Measurements from ENCODE around the gene LYRM4. TPM values are rescaled to one million over a fixed set of nuclear protein-coding genes. Genes with fewer than 3 reads are reported as not detected.

Gene LYRM4
- total RNA-seq, 1 donor from 2014 or later: 22.4 TPM

DNA sequence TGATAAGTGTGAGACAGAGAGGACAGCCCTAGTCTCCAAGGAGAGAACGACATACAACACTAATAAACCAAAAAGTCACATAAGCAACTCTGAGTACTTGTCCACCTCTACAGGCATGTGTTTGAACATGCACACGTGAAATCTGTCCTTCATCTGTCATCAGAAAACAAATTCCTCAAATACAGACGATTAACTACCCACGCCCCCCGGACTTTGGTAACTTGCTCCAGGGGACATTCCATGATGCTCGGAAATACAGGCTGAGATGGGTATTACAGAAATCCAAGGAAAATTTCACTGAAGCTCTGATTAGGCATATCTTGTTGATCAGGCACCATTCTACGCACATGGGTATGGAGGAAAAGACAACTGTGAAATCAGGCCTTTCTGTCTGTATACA is 57.8 kb downstream of the LYRM4 start:
- DNase-seq (no peak), ATAC-seq (no peak)
- no peaks in the 10 kb centered on the region for H3K36me3 ChIP-seq
- H3K27me3 ChIP-seq (ENCODE audit: low read depth): no peaks in the 10 kb centered on the region
- H3K9me3 ChIP-seq: no peaks in the 10 kb centered on the region
- H3K27ac ChIP-seq: no peak overlapping the region
- TF ChIP-seq, protein P1, sequence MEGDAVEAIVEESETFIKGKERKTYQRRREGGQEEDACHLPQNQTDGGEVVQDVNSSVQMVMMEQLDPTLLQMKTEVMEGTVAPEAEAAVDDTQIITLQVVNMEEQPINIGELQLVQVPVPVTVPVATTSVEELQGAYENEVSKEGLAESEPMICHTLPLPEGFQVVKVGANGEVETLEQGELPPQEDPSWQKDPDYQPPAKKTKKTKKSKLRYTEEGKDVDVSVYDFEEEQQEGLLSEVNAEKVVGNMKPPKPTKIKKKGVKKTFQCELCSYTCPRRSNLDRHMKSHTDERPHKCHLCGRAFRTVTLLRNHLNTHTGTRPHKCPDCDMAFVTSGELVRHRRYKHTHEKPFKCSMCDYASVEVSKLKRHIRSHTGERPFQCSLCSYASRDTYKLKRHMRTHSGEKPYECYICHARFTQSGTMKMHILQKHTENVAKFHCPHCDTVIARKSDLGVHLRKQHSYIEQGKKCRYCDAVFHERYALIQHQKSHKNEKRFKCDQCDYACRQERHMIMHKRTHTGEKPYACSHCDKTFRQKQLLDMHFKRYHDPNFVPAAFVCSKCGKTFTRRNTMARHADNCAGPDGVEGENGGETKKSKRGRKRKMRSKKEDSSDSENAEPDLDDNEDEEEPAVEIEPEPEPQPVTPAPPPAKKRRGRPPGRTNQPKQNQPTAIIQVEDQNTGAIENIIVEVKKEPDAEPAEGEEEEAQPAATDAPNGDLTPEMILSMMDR (IDR thresholded peaks at IDR 0.05): no peak
- intact Hi-C loops (cut with DNase I): no loop called here
- H3K4me3 ChIP-seq: no peak overlapping the region
- peaks cover 26% of the 10 kb centered on the region for H3K4me1 ChIP-seq

DNA sequence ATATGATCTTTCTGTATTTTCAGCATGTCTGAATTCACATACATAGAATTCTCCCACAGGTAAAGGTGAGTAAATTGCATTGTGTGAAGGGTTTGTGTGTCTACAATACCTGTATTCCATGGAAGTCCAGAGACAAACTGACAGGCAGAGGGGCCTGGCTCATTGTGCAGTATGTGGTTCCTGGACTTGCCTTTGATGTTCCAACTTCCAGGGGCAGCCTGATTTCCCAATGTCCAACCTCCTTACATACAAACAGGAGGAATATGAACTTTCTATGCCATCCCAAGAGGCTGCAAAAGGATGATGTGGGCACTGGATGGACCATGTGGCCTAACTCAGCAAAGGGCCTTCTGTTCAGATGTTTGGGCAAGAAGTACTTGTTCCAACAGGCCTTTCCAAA is 58.5 kb downstream of the LYRM4 start:
- DNase-seq: no peak
- no peak overlapping the region for H3K27ac ChIP-seq
- intact Hi-C loops (cut with DNase I): no loop called here
- TF ChIP-seq, protein P1 (IDR thresholded peaks at IDR 0.05): no peak
- H3K27me3 ChIP-seq (ENCODE audit: low read depth): no peaks in the 10 kb centered on the region
- peaks cover 26% of the 10 kb centered on the region for H3K4me1 ChIP-seq
- no peaks in the 10 kb centered on the region for H3K36me3 ChIP-seq
- no peaks in the 10 kb centered on the region for H3K9me3 ChIP-seq
- no peak overlapping the region for H3K4me3 ChIP-seq
- ATAC-seq: no peak

DNA sequence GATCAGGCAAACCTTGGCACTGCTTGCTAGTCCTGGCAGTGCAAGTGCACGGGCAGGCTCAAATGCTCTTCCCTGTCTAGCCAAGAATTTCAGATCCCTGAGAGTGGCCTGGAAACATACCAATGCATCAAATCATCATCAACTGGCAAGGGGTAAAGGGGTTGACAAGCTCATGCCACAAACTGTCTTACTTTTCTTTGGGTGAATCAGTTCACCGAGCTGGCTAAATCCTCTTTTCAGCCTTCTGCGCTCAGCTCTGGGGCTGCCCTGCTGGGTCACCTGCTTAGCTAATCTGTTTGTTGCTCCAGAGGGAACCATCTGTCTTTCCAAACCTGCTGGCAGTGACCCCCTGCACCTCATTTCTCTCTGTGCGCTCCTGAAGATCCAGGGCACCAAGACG is 59.5 kb downstream of the LYRM4 start:
- ATAC-seq (no peak), DNase-seq (no peak)
- no peak overlapping the region for H3K27ac ChIP-seq
- no peaks in the 10 kb centered on the region for H3K36me3 ChIP-seq
- H3K27me3 ChIP-seq (ENCODE audit: low read depth): no peaks in the 10 kb centered on the region
- intact Hi-C loops (cut with DNase I): no loop called here
- no peaks in the 10 kb centered on the region for H3K9me3 ChIP-seq
- TF ChIP-seq, protein P1 (IDR thresholded peaks at IDR 0.05): no peak
- H3K4me1 ChIP-seq: peaks cover 22% of the 10 kb centered on the region
- H3K4me3 ChIP-seq: no peak overlapping the region

DNA sequence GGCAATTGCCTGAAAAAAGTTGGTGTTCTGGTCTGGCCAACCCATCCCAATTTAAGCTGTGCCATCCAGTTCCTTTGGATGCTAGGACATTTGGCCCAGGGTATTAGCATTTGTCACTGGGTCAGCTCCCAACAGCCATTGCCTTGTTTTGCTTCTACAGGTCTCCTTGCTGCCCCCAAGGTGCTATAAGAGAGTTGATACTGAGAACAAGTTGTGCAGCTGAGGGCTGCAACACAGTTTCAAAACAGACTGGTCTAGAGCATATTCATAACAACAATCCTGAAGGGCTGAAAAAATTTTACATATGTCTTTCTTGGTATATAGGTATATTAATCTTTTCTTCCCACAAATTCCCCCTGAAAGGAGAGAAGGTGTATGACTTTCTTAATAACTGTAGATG is 61.0 kb downstream of the LYRM4 start:
- TF ChIP-seq, protein P1 (IDR thresholded peaks at IDR 0.05): no peak
- Histone ChIP-seq H3K27ac (no peak overlapping the region), H3K9me3 (no peaks in the 10 kb centered on the region), H3K4me1 (peaks cover 6% of the 10 kb centered on the region), H3K36me3 (no peaks in the 10 kb centered on the region), H3K27me3 (ENCODE audit: low read depth) (no peaks in the 10 kb centered on the region), H3K4me3 (no peak overlapping the region)
- intact Hi-C loops (cut with DNase I): no loop called here
- no peak for DNase-seq
- ATAC-seq: no peak

DNA sequence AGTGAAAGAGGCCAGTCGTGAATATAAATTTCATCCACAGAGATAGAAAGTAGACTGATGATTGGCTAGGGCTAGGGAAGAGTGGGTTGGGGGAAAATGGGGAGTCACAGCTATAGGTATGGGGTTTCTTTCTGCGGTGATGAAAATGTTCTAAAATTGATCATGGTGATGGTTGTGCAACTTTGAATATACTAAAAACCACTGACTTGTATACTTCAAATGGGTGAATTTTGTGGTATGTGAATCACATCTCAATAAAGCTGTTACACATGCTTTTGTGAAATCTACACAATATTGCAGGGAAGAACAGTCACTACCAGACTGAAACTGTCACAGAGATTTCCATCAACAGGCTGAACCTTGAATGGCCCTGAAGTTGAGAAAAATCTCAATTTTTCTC is 61.5 kb downstream of the LYRM4 start:
- Histone ChIP-seq H3K27me3 (ENCODE audit: low read depth) (no peaks in the 10 kb centered on the region), H3K4me1 (peaks cover 2% of the 10 kb centered on the region), H3K27ac (no peak overlapping the region), H3K4me3 (no peak overlapping the region), H3K9me3 (no peaks in the 10 kb centered on the region), H3K36me3 (no peaks in the 10 kb centered on the region)
- intact Hi-C loops (cut with DNase I): no loop called here
- no peak for DNase-seq
- TF ChIP-seq, protein P1 (IDR thresholded peaks at IDR 0.05): no peak
- no peak for ATAC-seq

DNA sequence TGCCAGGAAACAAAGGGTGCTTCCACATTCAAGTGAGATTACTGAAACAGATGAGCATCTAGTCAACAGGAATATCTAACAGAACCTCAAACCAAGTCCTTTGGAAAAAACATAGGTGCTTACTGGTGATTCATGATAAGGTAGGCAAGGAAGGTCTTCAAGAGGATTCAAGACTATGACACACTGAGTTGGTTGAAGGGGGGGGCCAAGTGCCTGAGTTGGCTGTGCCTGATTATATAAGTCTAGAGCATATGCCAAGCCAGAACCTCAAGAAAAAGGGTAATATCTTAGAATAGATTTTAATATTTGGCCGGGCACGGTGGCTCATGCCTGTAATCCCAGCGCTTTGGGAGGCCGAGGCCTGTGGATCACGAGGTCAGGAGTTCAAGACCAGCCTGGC is 63.7 kb downstream of the LYRM4 start:
- TF ChIP-seq, protein P1 (IDR thresholded peaks at IDR 0.05): no peak
- H3K9me3 ChIP-seq: no peaks in the 10 kb centered on the region
- intact Hi-C loops (cut with DNase I): no loop called here
- no peaks in the 10 kb centered on the region for H3K27me3 ChIP-seq (ENCODE audit: low read depth)
- no peak overlapping the region for H3K4me3 ChIP-seq
- no peak for ATAC-seq
- no peak for DNase-seq
- no peak overlapping the region for H3K27ac ChIP-seq
- H3K4me1 ChIP-seq: no peaks in the 10 kb centered on the region
- H3K36me3 ChIP-seq: no peaks in the 10 kb centered on the region
